Nephron progenitor cell (in vitro differentiated cells): Measurements from ENCODE around the gene PKDCC.

ENCODE experiments used
- DNase-seq: peaks from one replicate; pipeline ENCODE4 v3.0.0; 2021
- H3K27ac Mint-ChIP-seq: 2 replicates; pipeline ENCODE4 v1.8.0; 2021; ENCODE audit warnings: mild to moderate bottlenecking, moderate library complexity, mixed read lengths
- H3K27me3 Mint-ChIP-seq: 2 replicates; pipeline ENCODE4 v1.8.0; 2021; ENCODE audit warnings: mild to moderate bottlenecking, low read depth, mixed read lengths; ENCODE audit not compliant: poor library complexity
- H3K36me3 Mint-ChIP-seq: 2 replicates; pipeline ENCODE4 v1.8.0; 2021; ENCODE audit warnings: low read depth, mixed read lengths
- H3K4me1 Mint-ChIP-seq: 2 replicates; pipeline ENCODE4 v1.8.0; 2021; ENCODE audit warnings: mixed read lengths
- H3K4me3 Mint-ChIP-seq: 2 replicates; pipeline ENCODE4 v1.8.0; 2021; ENCODE audit warnings: mild to moderate bottlenecking, moderate library complexity, mixed read lengths
- H3K9me3 Mint-ChIP-seq: 2 replicates; pipeline ENCODE4 v1.8.0; 2021; ENCODE audit warnings: mild to moderate bottlenecking, moderate library complexity, mixed read lengths
- CTCF ChIP-seq: fragments of 200-600 bp; sonication (generic); IDR thresholded peaks from 2 replicates; pipeline ENCODE4 v1.5.0; 2021; ENCODE audit warnings: antibody characterized with exemption

PKDCC gene

GRCh38 chr2:42099438-42100173 lies 51.8 kb downstream of the PKDCC start:
- TF ChIP-seq CTCF, result no peak
- Mint-ChIP-seq H3K4me1 (peaks cover 64% of the 10 kb centered on the region), H3K9me3 (peaks cover 12% of the 10 kb centered on the region), H3K4me3 (no peak overlapping the region), H3K27ac (no peak overlapping the region), H3K27me3 (peaks cover 11% of the 10 kb centered on the region), H3K36me3 (no peaks in the 10 kb centered on the region)
- no peak for DNase-seq

- H3K36me3 Mint-ChIP-seq, result no peaks in the 10 kb centered on the region
- peak overlapping the region; percentile 41 for H3K4me3 Mint-ChIP-seq
- H3K9me3 Mint-ChIP-seq, result peaks cover 12% of the 10 kb centered on the region
- no peak overlapping the region for H3K27ac Mint-ChIP-seq
- H3K4me1 Mint-ChIP-seq, result peaks cover 64% of the 10 kb centered on the region
- no peak for DNase-seq
- H3K27me3 Mint-ChIP-seq, result peaks cover 10% of the 10 kb centered on the region
- no peak for TF ChIP-seq CTCF
Measured at GRCh38 chr2:42100683-42101205, 52.9 kb downstream of the PKDCC start.

- Mint-ChIP-seq H3K4me3 (peak overlapping the region; percentile 65), H3K9me3 (peaks cover 12% of the 10 kb centered on the region), H3K27ac (peak overlapping the region; percentile 98), H3K27me3 (peaks cover 12% of the 10 kb centered on the region), H3K4me1 (peaks cover 64% of the 10 kb centered on the region), H3K36me3 (no peaks in the 10 kb centered on the region)
- DNase-seq, result peak; percentile 45
- no peak for TF ChIP-seq CTCF
Measured at GRCh38 chr2:42101206-42102023, 53.6 kb downstream of the PKDCC start.

- H3K9me3 Mint-ChIP-seq, result peaks cover 12% of the 10 kb centered on the region
- H3K4me1 Mint-ChIP-seq, result peaks cover 62% of the 10 kb centered on the region
- H3K4me3 Mint-ChIP-seq, result peak overlapping the region; percentile 65
- peak overlapping the region; percentile 98 for H3K27ac Mint-ChIP-seq
- peaks cover 12% of the 10 kb centered on the region for H3K27me3 Mint-ChIP-seq
- peak; percentile 58 for DNase-seq
- TF ChIP-seq CTCF, result no peak
- no peaks in the 10 kb centered on the region for H3K36me3 Mint-ChIP-seq
Measured at GRCh38 chr2:42102024-42102590, 54.3 kb downstream of the PKDCC start.

- no peak for TF ChIP-seq CTCF
- Mint-ChIP-seq H3K4me3 (peak overlapping the region; percentile 65), H3K27ac (peak overlapping the region; percentile 98), H3K36me3 (no peaks in the 10 kb centered on the region), H3K4me1 (peaks cover 55% of the 10 kb centered on the region), H3K27me3 (peaks cover 12% of the 10 kb centered on the region), H3K9me3 (peaks cover 12% of the 10 kb centered on the region)
- DNase-seq, result peak; percentile 83
Measured at GRCh38 chr2:42102591-42103450, 55.0 kb downstream of the PKDCC start.
